ENCODE measurements around the gene NCKAP5. TPM values are rescaled to one million over a fixed set of nuclear protein-coding genes. Genes with fewer than 3 reads are reported as not detected.

NCKAP5 gene
- total and polyA plus RNA-seq, 2 of the 13 experiments (the other 11 are each of a cell fraction or from before 2014, with no cell fraction given) = 0.01 TPM; not detected in 1

GRCh38 chr2:133407341-133407740 is 160.9 kb downstream of the NCKAP5 start (continued):
- TF ChIP-seq JUNB (CRISPR knock-in tag; IDR thresholded peaks at IDR 0.05; ENCODE audit: borderline replicate concordance) = no peak
- TF ChIP-seq GATAD1 (CRISPR knock-in tag; IDR thresholded peaks at IDR 0.05) = no peak

GRCh38 chr2:133405252-133405651 is 163.0 kb downstream of the NCKAP5 start:
- Histone ChIP-seq H3K4me3 (replicated peaks in 1 of 3; ENCODE audit: insufficient read depth in 1 of 3, low read depth in 2 of 3, low read length in 3 of 3) (no peak overlapping the region), H3K4me2 (ENCODE audit: low read depth, low read length) (no peak overlapping the region), H2AFZ (ENCODE audit: low read length) (no peak overlapping the region), H3K27ac (ENCODE audit: extremely low read length, insufficient read depth, low read length) (no peak overlapping the region), H3K4me1 (ENCODE audit: insufficient read depth, low read length) (no peaks in the 10 kb centered on the region), H3K9me3 (ENCODE audit: low read length) (no peaks in the 10 kb centered on the region), H3K9ac (ENCODE audit: insufficient read depth, low read depth, low read length) (no peak overlapping the region), H3K79me2 (ENCODE audit: insufficient read depth, low read length) (no peaks in the 10 kb centered on the region), H3K36me3 (replicated peaks in 1 of 2; ENCODE audit: control insufficient read depth in 1 of 2, insufficient read depth in 2 of 2, low read length in 2 of 2) (no peaks in the 10 kb centered on the region), H3K27me3 (ENCODE audit: control insufficient read depth in 1 of 2, insufficient read depth in 2 of 2, low read length in 2 of 2) (no peaks in the 10 kb centered on the region), H4K20me1 (ENCODE audit: insufficient read depth, low read length) (no peaks in the 10 kb centered on the region)
- in situ Hi-C loops (cut with HindIII; ENCODE audit: extremely low pct_ligation_motif_present, low pct_unique_long_range_greater_than_20kb) (no loop called here), intact Hi-C loops (cut with micrococcal nuclease; ENCODE audit: unreplicated experiment) (no loop called here)
- no TSS peak for BruUV-seq (replicated peaks)
- DNase-seq (ENCODE audit: low spot score) (no peak), ATAC-seq (no peak), FAIRE-seq (no peak)
- ChIA-PET CTCF (ENCODE audit: low intra/inter-chr PET ratio, low total read pairs) (no interaction called here), POLR2A (no interaction called here)
- 37% methylated on average over 4 of the region's 4 CpGs for WGBS (ENCODE audit: low lambda C conversion rate)
- TF ChIP-seq NFE2 (CRISPR knock-in tag; IDR thresholded peaks at IDR 0.05) (no peak), REL (CRISPR knock-in tag; conservative IDR thresholded peaks at IDR 0.05) (no peak), ZNF562 (CRISPR knock-in tag; IDR thresholded peaks at IDR 0.05; ENCODE audit: borderline replicate concordance) (no peak), HOXA7 (CRISPR knock-in tag; IDR thresholded peaks at IDR 0.05) (no peak), ZNF616 (CRISPR knock-in tag; IDR thresholded peaks at IDR 0.05; ENCODE audit: low read depth) (no peak), ZNF770 (CRISPR knock-in tag; IDR thresholded peaks at IDR 0.05) (no peak), ZNF496 (CRISPR knock-in tag; IDR thresholded peaks at IDR 0.05; ENCODE audit: insufficient replicate concordance) (no peak), TBX2 (CRISPR knock-in tag; IDR thresholded peaks at IDR 0.05; ENCODE audit: borderline replicate concordance) (no peak), GPBP1L1 (CRISPR knock-in tag; IDR thresholded peaks at IDR 0.05) (no peak), ZNF354B (CRISPR knock-in tag; IDR thresholded peaks at IDR 0.05) (no peak), CTCF (CRISPR knock-in tag; IDR thresholded peaks at IDR 0.05) (no peak), FLYWCH1 (CRISPR knock-in tag; IDR thresholded peaks at IDR 0.05) (no peak), ZKSCAN8 (CRISPR knock-in tag; IDR thresholded peaks at IDR 0.05; ENCODE audit: borderline replicate concordance) (no peak), KLF12 (CRISPR knock-in tag; IDR thresholded peaks at IDR 0.05; ENCODE audit: borderline replicate concordance) (no peak), ZNF577 (CRISPR knock-in tag; IDR thresholded peaks at IDR 0.05; ENCODE audit: borderline replicate concordance, low read depth) (no peak), EP300 (IDR thresholded peaks at IDR 0.05; ENCODE audit: low read depth in 2 of 2, low read length in 2 of 2) (no peak), EP300 (CRISPR knock-in tag; IDR thresholded peaks at IDR 0.05; ENCODE audit: borderline replicate concordance) (no peak), NKX3-1 (CRISPR knock-in tag; IDR thresholded peaks at IDR 0.05) (no peak), KLF16 (CRISPR knock-in tag; IDR thresholded peaks at IDR 0.05) (no peak)

All from HepG2 (cell line).